T-cell (primary cell): ENCODE results near the gene CRACR2A. TPM values are rescaled to one million over a fixed set of nuclear protein-coding genes. Genes with fewer than 3 reads are reported as not detected.

Experiments used
- ATAC-seq, 4 experiments: fragments of 200-7000 bp in 3 of 4; fragments of 150-1000 bp in 1 of 4; cut with Tn5 transposase; replicated peaks in 1 of 4; 1 replicate in 3 of 4; 2 replicates in 1 of 4; pipeline ENCODE4 v1.10.0; 2021; ENCODE audit warnings: moderate library complexity in 3 of 4, mild to moderate bottlenecking in 2 of 4, moderate number of reproducible peaks in 1 of 4
- CTCF ChIA-PET, 2 donors: fragments of 300-600 bp; sonication (Branson Sonifier 250); formaldehyde crosslinking; loops; one replicate each; lab custom pipeline; 2022; ENCODE audit warnings: antibody characterized with exemption in 2 of 2; lab: Charles Lee
- POLR2A ChIA-PET, 2 donors: fragments of 300-600 bp; sonication (Branson Sonifier 250); formaldehyde crosslinking; loops; one replicate each; lab custom pipeline; 2022; ENCODE audit warnings: antibody characterized with exemption in 2 of 2; lab: Charles Lee
- DNase-seq, 35 experiments: peaks; one replicate each; pipeline versions ENCODE4 v3.0.0 to v3.0.0-alpha.2; 2013 to 2023
- H3K27ac ChIP-seq: one replicate; pipeline ENCODE4 v1.5.1; 2013; ENCODE audit warnings: low read length
- H3K27me3 ChIP-seq, 2 experiments: replicated peaks in 1 of 2; 1 replicate in 1 of 2; 2 replicates in 1 of 2; pipeline versions ENCODE4 v1.6.1 to v1.7.0; 2013; ENCODE audit warnings: low read length in 1 of 2, mixed read lengths in 1 of 2; ENCODE audit not compliant: control insufficient read depth in 2 of 2, insufficient read depth in 2 of 2; ENCODE audit errors: extremely low read depth in 1 of 2
- H3K36me3 ChIP-seq, 2 donors: 1 replicate in 1 of 2; 2 replicates in 1 of 2; pipeline versions ENCODE4 v1.6.1 to v1.7.0; 2013; ENCODE audit warnings: low read length in 1 of 2; ENCODE audit not compliant: control insufficient read depth in 2 of 2, insufficient read depth in 1 of 2; ENCODE audit errors: extremely low read depth in 1 of 2
- H3K4me1 ChIP-seq, 2 experiments: 1 replicate in 1 of 2; 2 replicates in 1 of 2; pipeline versions ENCODE4 v1.6.1 to v1.7.0; 2013; ENCODE audit warnings: low read length in 2 of 2, mixed read lengths in 1 of 2; ENCODE audit not compliant: insufficient read depth in 2 of 2, control insufficient read depth in 1 of 2; ENCODE audit errors: extremely low read depth in 1 of 2
- H3K4me3 ChIP-seq, 2 donors: 1 replicate in 1 of 2; 2 replicates in 1 of 2; pipeline versions ENCODE4 v1.5.1 to v1.7.0; 2013; ENCODE audit warnings: mild to moderate bottlenecking in 2 of 2, low read length in 1 of 2, moderate library complexity in 1 of 2; ENCODE audit not compliant: control insufficient read depth in 1 of 2; ENCODE audit errors: extremely low read depth in 1 of 2
- H3K9me3 ChIP-seq: 2 replicates; pipeline ENCODE4 v1.7.0; 2013
- H3K27ac Mint-ChIP-seq, 2 donors: one replicate each; pipeline ENCODE4 v1.8.0; 2020 to 2021; ENCODE audit warnings: mild to moderate bottlenecking in 2 of 2, mixed read lengths in 2 of 2
- H3K27me3 Mint-ChIP-seq, 2 donors: one replicate each; pipeline ENCODE4 v1.8.0; 2021 to 2022; ENCODE audit warnings: mixed read lengths in 2 of 2
- H3K36me3 Mint-ChIP-seq: one replicate; pipeline ENCODE4 v1.8.0; 2021; ENCODE audit warnings: mixed read lengths
- H3K4me1 Mint-ChIP-seq, 3 donors: one replicate each; pipeline ENCODE4 v1.8.0; 2020 to 2022; ENCODE audit warnings: mixed read lengths in 3 of 3, mild to moderate bottlenecking in 1 of 3
- H3K4me3 Mint-ChIP-seq, 3 donors: one replicate each; pipeline ENCODE4 v1.8.0; 2020 to 2022; ENCODE audit warnings: mild to moderate bottlenecking in 3 of 3, mixed read lengths in 3 of 3, moderate library complexity in 3 of 3
- H3K9me3 Mint-ChIP-seq, 3 donors: one replicate each; pipeline ENCODE4 v1.8.0; 2020 to 2022; ENCODE audit warnings: mixed read lengths in 3 of 3
- WGBS: methylation state at CpG from one replicate; pipeline ENCODE4 v1.1.5; 2013; ENCODE audit warnings: missing lambda C conversion rate; ENCODE audit not compliant: insufficient coverage; 5-methylcytosine and 5-hydroxymethylcytosine counted together
- total RNA-seq, 35 experiments: library from RNA in 6 of 35; stranded (reverse) in 6 of 35; fragments of 120-200 nt in 1 of 35; gene quantifications; one replicate each; pipeline versions ENCODE4 v1.2.1 to v1.2.4 and lab custom pipeline; 2013 to 2026

CRACR2A gene
- total RNA-seq, 5 donors from 2014 or later (not counting 1 experiment from before 2014, with no cell fraction given): 38.3 to 47.0 (median 40.6) TPM

GRCh38 chr12:3723916-3724805 is 28.7 kb downstream of the CRACR2A start:
- WGBS: 97% methylated on average over 11 of the region's 14 CpGs
- H3K4me3 Mint-ChIP-seq: no peak overlapping the region
- Histone ChIP-seq H3K4me1 (peaks cover 16 to 20% of the 10 kb centered on the region in 2 experiments), H3K9me3 (no peaks in the 10 kb centered on the region), H3K4me3 (no peak overlapping the region), H3K36me3 (peaks cover 9 to 27% of the 10 kb centered on the region in 2 donors), H3K27me3 (no peaks in the 10 kb centered on the region), H3K27ac (no peak overlapping the region)
- no peaks in the 10 kb centered on the region for H3K27me3 Mint-ChIP-seq
- H3K4me1 Mint-ChIP-seq: peaks cover 27 to 32% (median 29%) of the 10 kb centered on the region in 3 donors
- peaks cover 0 to 11% (median 7%) of the 10 kb centered on the region in 3 donors for H3K9me3 Mint-ChIP-seq
- DNase-seq: no peak
- ChIA-PET CTCF (no interaction called here), POLR2A (no interaction called here)
- peaks cover 78% of the 10 kb centered on the region for H3K36me3 Mint-ChIP-seq
- H3K27ac Mint-ChIP-seq: no peak overlapping the region
- no peak for ATAC-seq

- Mint-ChIP-seq H3K27me3 (no peaks in the 10 kb centered on the region), H3K9me3 (peaks cover 0 to 11% (median 7%) of the 10 kb centered on the region in 3 donors), H3K36me3 (peaks cover 83% of the 10 kb centered on the region), H3K27ac (no peak overlapping the region), H3K4me3 (no peak overlapping the region), H3K4me1 (peaks cover 12 to 24% (median 17%) of the 10 kb centered on the region in 3 donors)
- Histone ChIP-seq H3K36me3 (peaks cover 9 to 33% of the 10 kb centered on the region in 2 donors), H3K4me1 (peaks cover 4% of the 10 kb centered on the region in 2 experiments), H3K4me3 (no peak overlapping the region), H3K27ac (no peak overlapping the region), H3K27me3 (no peaks in the 10 kb centered on the region), H3K9me3 (no peaks in the 10 kb centered on the region)
- 100% methylated on average over 1 of the region's 6 CpGs for WGBS
- ChIA-PET POLR2A (no interaction called here), CTCF (no interaction called here)
- ATAC-seq (no peak), DNase-seq (no peak)
Observed at GRCh38 chr12:3722368-3722767, 30.5 kb downstream of the CRACR2A start.

- POLR2A ChIA-PET: no interaction called here
- Histone ChIP-seq H3K27me3 (no peaks in the 10 kb centered on the region), H3K4me1 (no peaks in the 10 kb centered on the region), H3K27ac (no peak overlapping the region), H3K36me3 (peaks cover 9 to 38% of the 10 kb centered on the region in 2 donors), H3K9me3 (no peaks in the 10 kb centered on the region), H3K4me3 (no peak overlapping the region)
- peaks cover 12 to 24% (median 13%) of the 10 kb centered on the region in 3 donors for H3K4me1 Mint-ChIP-seq
- no peak for ATAC-seq
- WGBS: no CpG with 5 or more reads among the region's 4 CpGs
- H3K4me3 Mint-ChIP-seq: no peak overlapping the region
- H3K9me3 Mint-ChIP-seq: peaks cover 0 to 11% (median 7%) of the 10 kb centered on the region in 3 donors
- CTCF ChIA-PET: no interaction called here
- no peak overlapping the region for H3K27ac Mint-ChIP-seq
- H3K36me3 Mint-ChIP-seq: peaks cover 80% of the 10 kb centered on the region
- no peak for DNase-seq
- H3K27me3 Mint-ChIP-seq: no peaks in the 10 kb centered on the region
Observed at GRCh38 chr12:3720772-3721171, 32.1 kb downstream of the CRACR2A start.

GRCh38 chr12:3718100-3718499 is 34.8 kb downstream of the CRACR2A start:
- Mint-ChIP-seq H3K36me3 (peaks cover 63% of the 10 kb centered on the region), H3K4me1 (peaks cover 15 to 30% (median 21%) of the 10 kb centered on the region in 3 donors), H3K27me3 (no peaks in the 10 kb centered on the region), H3K9me3 (peaks cover 0 to 10% (median 7%) of the 10 kb centered on the region in 3 donors), H3K27ac (no peak overlapping the region), H3K4me3 (no peak overlapping the region)
- CTCF ChIA-PET: no interaction called here
- DNase-seq: peak in 17 of 35 experiments; percentile 3 to 57 (median 19)
- Histone ChIP-seq H3K4me1 (no peaks in the 10 kb centered on the region), H3K27me3 (no peaks in the 10 kb centered on the region), H3K36me3 (peaks cover 3 to 22% of the 10 kb centered on the region in 2 donors), H3K27ac (no peak overlapping the region), H3K9me3 (no peaks in the 10 kb centered on the region), H3K4me3 (no peak overlapping the region)
- ATAC-seq: no peak
- WGBS: no CpG with 5 or more reads among the region's 4 CpGs
- POLR2A ChIA-PET: no interaction called here

- H3K27ac Mint-ChIP-seq: no peak overlapping the region
- DNase-seq (no peak), ATAC-seq (no peak)
- 96% methylated on average over 5 of the region's 9 CpGs for WGBS
- no peaks in the 10 kb centered on the region for H3K27me3 Mint-ChIP-seq
- Histone ChIP-seq H3K4me3 (no peak overlapping the region), H3K4me1 (no peaks in the 10 kb centered on the region), H3K27me3 (no peaks in the 10 kb centered on the region), H3K9me3 (no peaks in the 10 kb centered on the region), H3K36me3 (peaks cover 4 to 26% of the 10 kb centered on the region in 2 donors), H3K27ac (no peak overlapping the region)
- ChIA-PET POLR2A (no interaction called here), CTCF (no interaction called here)
- H3K36me3 Mint-ChIP-seq: peaks cover 61% of the 10 kb centered on the region
- peaks cover 0 to 4% (median 0%) of the 10 kb centered on the region in 3 donors for H3K9me3 Mint-ChIP-seq
- peaks cover 15 to 30% (median 21%) of the 10 kb centered on the region in 3 donors for H3K4me1 Mint-ChIP-seq
- no peak overlapping the region for H3K4me3 Mint-ChIP-seq
Observed at GRCh38 chr12:3717283-3717898, 35.5 kb downstream of the CRACR2A start.

GRCh38 chr12:3715999-3716398 is 36.9 kb downstream of the CRACR2A start:
- Histone ChIP-seq H3K4me3 (no peak overlapping the region), H3K36me3 (peaks cover 4 to 33% of the 10 kb centered on the region in 2 donors), H3K27me3 (no peaks in the 10 kb centered on the region), H3K27ac (no peak overlapping the region), H3K4me1 (no peaks in the 10 kb centered on the region), H3K9me3 (no peaks in the 10 kb centered on the region)
- Mint-ChIP-seq H3K27ac (no peak overlapping the region), H3K27me3 (no peaks in the 10 kb centered on the region), H3K9me3 (no peaks in the 10 kb centered on the region), H3K4me3 (no peak overlapping the region), H3K36me3 (peaks cover 63% of the 10 kb centered on the region), H3K4me1 (peaks cover 15 to 30% (median 24%) of the 10 kb centered on the region in 3 donors)
- CTCF ChIA-PET: no interaction called here
- POLR2A ChIA-PET: no interaction called here
- DNase-seq (no peak), ATAC-seq (no peak)
- no CpG with 5 or more reads among the region's 1 CpG for WGBS
